Mammary epithelial cell (primary cell): ENCODE data around the gene TMEM120B.

ENCODE experiments used
- EZH2 ChIP-seq: IDR thresholded peaks from 2 replicates; pipeline ENCODE4 v1.6.1; 2012; ENCODE audit warnings: low read length, inconsistent platforms, borderline replicate concordance
- TF ChIP-seq, protein P1 (sequence below), 2 donors: IDR thresholded peaks in 1 of 2; conservative IDR thresholded peaks in 1 of 2; 2 replicates each; pipeline ENCODE4 v1.5.1; 2011 to 2012; ENCODE audit warnings: inconsistent platforms in 2 of 2, low read length in 2 of 2, mild to moderate bottlenecking in 2 of 2, control low read depth in 1 of 2, low read depth in 1 of 2; ENCODE audit not compliant: insufficient read depth in 1 of 2; ENCODE audit errors: extremely low read depth in 1 of 2

DNA sequence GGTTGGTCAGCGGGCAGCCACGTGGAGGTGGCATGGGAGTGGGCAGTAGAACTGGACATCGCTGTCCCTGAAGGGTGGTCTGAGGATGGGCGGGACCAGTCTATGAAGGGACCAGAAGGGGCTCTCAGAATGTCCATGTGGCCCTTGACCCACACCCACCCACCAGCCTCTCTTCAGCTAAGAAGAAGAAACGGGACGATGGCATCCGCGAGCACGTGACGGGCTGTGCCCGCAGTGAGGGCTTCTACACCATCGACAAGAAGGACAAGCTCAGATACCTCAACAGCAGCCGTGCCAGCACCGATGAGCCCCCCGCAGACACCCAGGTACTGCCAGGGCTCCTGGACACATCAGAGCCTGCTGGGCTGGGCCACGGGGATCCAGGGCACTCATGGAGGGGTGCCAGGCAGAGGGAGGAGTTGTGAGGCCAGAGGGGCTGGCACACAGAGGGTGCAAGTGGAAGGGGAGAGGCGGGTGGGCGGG, 112.5 kb downstream of the TMEM120B start:
- TF ChIP-seq, protein P1, sequence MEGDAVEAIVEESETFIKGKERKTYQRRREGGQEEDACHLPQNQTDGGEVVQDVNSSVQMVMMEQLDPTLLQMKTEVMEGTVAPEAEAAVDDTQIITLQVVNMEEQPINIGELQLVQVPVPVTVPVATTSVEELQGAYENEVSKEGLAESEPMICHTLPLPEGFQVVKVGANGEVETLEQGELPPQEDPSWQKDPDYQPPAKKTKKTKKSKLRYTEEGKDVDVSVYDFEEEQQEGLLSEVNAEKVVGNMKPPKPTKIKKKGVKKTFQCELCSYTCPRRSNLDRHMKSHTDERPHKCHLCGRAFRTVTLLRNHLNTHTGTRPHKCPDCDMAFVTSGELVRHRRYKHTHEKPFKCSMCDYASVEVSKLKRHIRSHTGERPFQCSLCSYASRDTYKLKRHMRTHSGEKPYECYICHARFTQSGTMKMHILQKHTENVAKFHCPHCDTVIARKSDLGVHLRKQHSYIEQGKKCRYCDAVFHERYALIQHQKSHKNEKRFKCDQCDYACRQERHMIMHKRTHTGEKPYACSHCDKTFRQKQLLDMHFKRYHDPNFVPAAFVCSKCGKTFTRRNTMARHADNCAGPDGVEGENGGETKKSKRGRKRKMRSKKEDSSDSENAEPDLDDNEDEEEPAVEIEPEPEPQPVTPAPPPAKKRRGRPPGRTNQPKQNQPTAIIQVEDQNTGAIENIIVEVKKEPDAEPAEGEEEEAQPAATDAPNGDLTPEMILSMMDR (conservative IDR thresholded peaks at IDR 0.05 in 1 of 2, IDR thresholded peaks at IDR 0.05 in 1 of 2; ENCODE audit: extremely low read depth in 1 of 2, insufficient read depth in 1 of 2, low read depth in 1 of 2, low read length in 2 of 2), result no peak
- no peak for TF ChIP-seq EZH2
